ENCODE results near the gene VENTX.

Gene VENTX

GRCh38 chr10:133204226-133205015, 33.2 kb upstream of the VENTX start:
- POLR2A ChIA-PET, result no interaction called here
- Histone ChIP-seq H3K4me3 (ENCODE audit: low read depth, low read length) (no peak overlapping the region), H3K36me3 (ENCODE audit: control insufficient read depth in 2 of 2, insufficient read depth in 1 of 2, low read length in 2 of 2) (no peaks in the 10 kb centered on the region), H3K4me1 (ENCODE audit: control insufficient read depth, insufficient read depth, low read length) (no peaks in the 10 kb centered on the region; the same call in 1 of the 2 replicates), H3K27ac (ENCODE audit: extremely low read depth, low read depth, low read length) (no peak overlapping the region), H3K9me3 (ENCODE audit: control insufficient read depth, insufficient read depth, low read depth, low read length) (no peaks in the 10 kb centered on the region)
- TF ChIP-seq, protein P1, sequence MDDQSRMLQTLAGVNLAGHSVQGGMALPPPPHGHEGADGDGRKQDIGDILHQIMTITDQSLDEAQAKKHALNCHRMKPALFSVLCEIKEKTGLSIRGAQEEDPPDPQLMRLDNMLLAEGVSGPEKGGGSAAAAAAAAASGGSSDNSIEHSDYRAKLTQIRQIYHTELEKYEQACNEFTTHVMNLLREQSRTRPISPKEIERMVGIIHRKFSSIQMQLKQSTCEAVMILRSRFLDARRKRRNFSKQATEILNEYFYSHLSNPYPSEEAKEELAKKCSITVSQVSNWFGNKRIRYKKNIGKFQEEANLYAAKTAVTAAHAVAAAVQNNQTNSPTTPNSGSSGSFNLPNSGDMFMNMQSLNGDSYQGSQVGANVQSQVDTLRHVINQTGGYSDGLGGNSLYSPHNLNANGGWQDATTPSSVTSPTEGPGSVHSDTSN (CRISPR knock-in tag; IDR thresholded peaks at IDR 0.05), result no peak
- TF ChIP-seq HIC1 (tag by site-specific recombination; IDR thresholded peaks at IDR 0.05) (no peak), ZNF202 (tag by site-specific recombination; IDR thresholded peaks at IDR 0.05; ENCODE audit: borderline replicate concordance) (no peak), GLI2 (tag by site-specific recombination; IDR thresholded peaks at IDR 0.05; ENCODE audit: borderline replicate concordance, low read depth) (no peak), ZNF423 (tag by site-specific recombination; IDR thresholded peaks at IDR 0.05) (no peak), ZNF514 (tag by site-specific recombination; IDR thresholded peaks at IDR 0.05) (no peak), ZNF707 (tag by site-specific recombination; IDR thresholded peaks at IDR 0.05) (no peak), ZNF133 (tag by site-specific recombination; IDR thresholded peaks at IDR 0.05) (no peak), ZNF366 (tag by site-specific recombination; conservative IDR thresholded peaks at IDR 0.05) (no peak), ZBTB26 (tag by site-specific recombination; optimal IDR thresholded peaks at IDR 0.05) (no peak)
- TF ChIP-seq, protein P2, sequence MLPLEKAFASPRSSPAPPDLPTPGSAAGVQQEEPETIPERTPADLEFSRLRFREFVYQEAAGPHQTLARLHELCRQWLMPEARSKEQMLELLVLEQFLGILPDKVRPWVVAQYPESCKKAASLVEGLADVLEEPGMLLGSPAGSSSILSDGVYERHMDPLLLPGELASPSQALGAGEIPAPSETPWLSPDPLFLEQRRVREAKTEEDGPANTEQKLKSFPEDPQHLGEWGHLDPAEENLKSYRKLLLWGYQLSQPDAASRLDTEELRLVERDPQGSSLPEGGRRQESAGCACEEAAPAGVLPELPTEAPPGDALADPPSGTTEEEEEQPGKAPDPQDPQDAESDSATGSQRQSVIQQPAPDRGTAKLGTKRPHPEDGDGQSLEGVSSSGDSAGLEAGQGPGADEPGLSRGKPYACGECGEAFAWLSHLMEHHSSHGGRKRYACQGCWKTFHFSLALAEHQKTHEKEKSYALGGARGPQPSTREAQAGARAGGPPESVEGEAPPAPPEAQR (tag by site-specific recombination; IDR thresholded peaks at IDR 0.05), result no peak
- CTCF ChIA-PET, result interaction anchor here (0.6 to 0.7 kb wide), 2 partner anchors 61 to 373 kb away, joined by 3 read pairs; no protein-coding TSS in a partner anchor

DNA sequence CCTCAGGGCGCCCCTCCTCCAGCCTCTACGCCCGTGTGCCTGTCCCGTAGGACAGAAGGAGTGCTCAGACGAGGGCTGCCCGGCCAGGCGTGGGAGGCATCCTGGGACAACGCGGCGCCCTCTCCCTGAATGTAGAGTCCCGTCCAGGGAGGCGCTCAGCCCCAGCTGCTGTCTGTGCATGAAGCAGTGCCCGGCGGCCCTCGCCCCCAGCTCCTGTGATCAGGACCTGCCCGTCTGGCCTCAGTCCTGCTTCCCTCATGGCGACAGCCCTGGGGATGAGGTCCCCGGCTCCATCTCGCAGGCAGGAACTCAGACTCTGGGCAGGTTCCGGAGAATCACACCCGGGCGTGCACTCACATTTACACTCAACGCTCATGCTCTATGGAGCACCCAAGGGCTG, 32.5 kb upstream of the VENTX start:
- Histone ChIP-seq H3K4me1 (ENCODE audit: control insufficient read depth, insufficient read depth, low read length) (no peaks in the 10 kb centered on the region; the same call in 1 of the 2 replicates), H3K4me3 (ENCODE audit: low read depth, low read length) (no peak overlapping the region), H3K9me3 (ENCODE audit: control insufficient read depth, insufficient read depth, low read depth, low read length) (no peaks in the 10 kb centered on the region), H3K36me3 (ENCODE audit: control insufficient read depth in 2 of 2, insufficient read depth in 1 of 2, low read length in 2 of 2) (no peaks in the 10 kb centered on the region), H3K27ac (ENCODE audit: extremely low read depth, low read depth, low read length) (no peak overlapping the region)
- ChIA-PET CTCF (no interaction called here), POLR2A (no interaction called here)
- no peak for TF ChIP-seq ZSCAN30 (tag by site-specific recombination; IDR thresholded peaks at IDR 0.05)
- no peak for TF ChIP-seq ZNF561 (tag by site-specific recombination; IDR thresholded peaks at IDR 0.05; ENCODE audit: borderline replicate concordance)
- no peak for TF ChIP-seq ZNF426 (tag by site-specific recombination; IDR thresholded peaks at IDR 0.05)
- TF ChIP-seq ZNF518A (tag by site-specific recombination; conservative IDR thresholded peaks at IDR 0.05; ENCODE audit: low read depth), result no peak
- no peak for TF ChIP-seq ZBTB11 (tag by site-specific recombination; conservative IDR thresholded peaks at IDR 0.05; ENCODE audit: low read depth)
